ENCODE results near the gene SPACA1.

SPACA1 gene

DNA sequence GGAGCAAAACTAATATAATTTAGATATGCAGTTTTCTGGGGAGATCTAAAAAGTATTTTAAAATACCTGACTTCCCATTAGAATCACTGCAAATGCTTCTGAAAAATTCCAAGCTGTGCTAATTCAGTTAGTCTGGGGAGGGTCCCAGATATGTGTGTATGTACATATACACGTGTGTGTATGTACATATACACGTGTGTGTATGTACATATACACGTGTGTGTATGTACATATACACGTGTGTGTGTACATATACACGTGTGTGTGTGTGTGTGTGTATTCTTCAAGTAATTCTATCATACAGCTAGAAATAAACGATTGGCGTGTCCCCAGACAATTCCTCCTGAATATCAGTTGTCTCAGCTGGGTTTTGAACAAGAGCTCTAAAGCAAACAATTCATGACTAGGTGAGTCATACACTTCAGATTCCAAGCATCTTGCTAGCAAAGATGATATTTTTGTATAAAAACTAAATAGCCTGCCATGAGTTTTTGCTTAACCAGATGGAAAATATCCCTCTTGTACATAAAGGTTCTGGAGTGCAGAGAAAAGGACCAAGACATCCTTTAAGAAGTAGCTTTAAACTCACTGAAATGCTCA is 58.2 kb downstream of the SPACA1 start:
- intact Hi-C loops (cut with DNase I; ENCODE audit: low total_unique reads): no loop called here
- no peak for DNase-seq
- Histone ChIP-seq H3K4me3 (no peak overlapping the region), H3K27ac (no peak overlapping the region), H3K27me3 (no peaks in the 10 kb centered on the region), H3K9me3 (no peaks in the 10 kb centered on the region), H3K36me3 (no peaks in the 10 kb centered on the region), H3K4me1 (no peaks in the 10 kb centered on the region)
- TF ChIP-seq, protein P1, sequence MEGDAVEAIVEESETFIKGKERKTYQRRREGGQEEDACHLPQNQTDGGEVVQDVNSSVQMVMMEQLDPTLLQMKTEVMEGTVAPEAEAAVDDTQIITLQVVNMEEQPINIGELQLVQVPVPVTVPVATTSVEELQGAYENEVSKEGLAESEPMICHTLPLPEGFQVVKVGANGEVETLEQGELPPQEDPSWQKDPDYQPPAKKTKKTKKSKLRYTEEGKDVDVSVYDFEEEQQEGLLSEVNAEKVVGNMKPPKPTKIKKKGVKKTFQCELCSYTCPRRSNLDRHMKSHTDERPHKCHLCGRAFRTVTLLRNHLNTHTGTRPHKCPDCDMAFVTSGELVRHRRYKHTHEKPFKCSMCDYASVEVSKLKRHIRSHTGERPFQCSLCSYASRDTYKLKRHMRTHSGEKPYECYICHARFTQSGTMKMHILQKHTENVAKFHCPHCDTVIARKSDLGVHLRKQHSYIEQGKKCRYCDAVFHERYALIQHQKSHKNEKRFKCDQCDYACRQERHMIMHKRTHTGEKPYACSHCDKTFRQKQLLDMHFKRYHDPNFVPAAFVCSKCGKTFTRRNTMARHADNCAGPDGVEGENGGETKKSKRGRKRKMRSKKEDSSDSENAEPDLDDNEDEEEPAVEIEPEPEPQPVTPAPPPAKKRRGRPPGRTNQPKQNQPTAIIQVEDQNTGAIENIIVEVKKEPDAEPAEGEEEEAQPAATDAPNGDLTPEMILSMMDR (IDR thresholded peaks at IDR 0.05): no peak

DNA sequence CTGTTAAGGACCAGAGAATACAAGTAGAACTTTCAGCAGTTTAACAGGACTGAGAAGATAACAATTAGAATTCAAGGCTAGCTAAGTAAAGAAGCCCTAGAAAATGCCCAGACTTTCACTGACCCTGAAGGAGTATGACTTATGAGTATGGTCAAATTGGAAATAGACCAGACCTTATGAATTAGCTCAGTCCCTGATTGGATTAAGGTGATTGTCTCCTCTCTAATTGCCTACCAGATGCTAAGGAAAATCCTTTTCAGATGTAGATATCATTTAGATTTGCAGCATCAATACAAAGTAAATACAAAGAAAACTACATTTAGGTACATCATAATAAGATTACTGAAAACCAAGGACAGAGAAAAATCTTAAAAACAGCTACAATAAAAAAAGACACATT is 59.6 kb downstream of the SPACA1 start:
- H3K27me3 ChIP-seq: no peaks in the 10 kb centered on the region
- intact Hi-C loops (cut with DNase I; ENCODE audit: low total_unique reads): no loop called here
- TF ChIP-seq, protein P1 (IDR thresholded peaks at IDR 0.05): no peak

GRCh38 chr6:88111991-88112390 is 64.3 kb downstream of the SPACA1 start:
- TF ChIP-seq, protein P1 (IDR thresholded peaks at IDR 0.05): no peak
- DNase-seq: no peak
- Histone ChIP-seq H3K4me1 (no peaks in the 10 kb centered on the region), H3K4me3 (no peak overlapping the region), H3K9me3 (no peaks in the 10 kb centered on the region), H3K27ac (no peak overlapping the region), H3K27me3 (no peaks in the 10 kb centered on the region), H3K36me3 (no peaks in the 10 kb centered on the region)
- intact Hi-C loops (cut with DNase I; ENCODE audit: low total_unique reads): no loop called here

More for the DNA sequence above, 59.6 kb downstream of the SPACA1 start:
- Histone ChIP-seq H3K4me1 (no peaks in the 10 kb centered on the region), H3K4me3 (no peak overlapping the region), H3K9me3 (no peaks in the 10 kb centered on the region), H3K27ac (no peak overlapping the region), H3K36me3 (no peaks in the 10 kb centered on the region)
- DNase-seq: no peak

GRCh38 chr6:88114838-88115237 is 67.2 kb downstream of the SPACA1 start:
- H3K36me3 ChIP-seq: no peaks in the 10 kb centered on the region
- H3K9me3 ChIP-seq: no peaks in the 10 kb centered on the region
- no peaks in the 10 kb centered on the region for H3K4me1 ChIP-seq
- intact Hi-C loops (cut with DNase I; ENCODE audit: low total_unique reads): no loop called here
- H3K27me3 ChIP-seq: no peaks in the 10 kb centered on the region
- DNase-seq: no peak
- TF ChIP-seq, protein P1 (IDR thresholded peaks at IDR 0.05): no peak
- no peak overlapping the region for H3K4me3 ChIP-seq
- H3K27ac ChIP-seq: no peak overlapping the region

GRCh38 chr6:88115307-88115706 is 67.7 kb downstream of the SPACA1 start:
- TF ChIP-seq, protein P1 (IDR thresholded peaks at IDR 0.05): no peak
- intact Hi-C loops (cut with DNase I; ENCODE audit: low total_unique reads): no loop called here
- Histone ChIP-seq H3K4me3 (no peak overlapping the region), H3K9me3 (no peaks in the 10 kb centered on the region), H3K4me1 (no peaks in the 10 kb centered on the region), H3K27ac (no peak overlapping the region), H3K36me3 (no peaks in the 10 kb centered on the region), H3K27me3 (no peaks in the 10 kb centered on the region)
- DNase-seq: no peak

GRCh38 chr6:88116276-88116675 is 68.6 kb downstream of the SPACA1 start:
- Histone ChIP-seq H3K27ac (no peak overlapping the region), H3K4me3 (no peak overlapping the region), H3K4me1 (no peaks in the 10 kb centered on the region), H3K27me3 (no peaks in the 10 kb centered on the region), H3K9me3 (no peaks in the 10 kb centered on the region), H3K36me3 (no peaks in the 10 kb centered on the region)
- intact Hi-C loops (cut with DNase I; ENCODE audit: low total_unique reads): no loop called here
- TF ChIP-seq, protein P1 (IDR thresholded peaks at IDR 0.05): no peak
- DNase-seq: no peak

Measured in tibial artery (tissue), 4 donors.